Endometrial microvascular endothelial cells (primary cell): ENCODE measurements around the gene GRB14. TPM values are rescaled to one million over a fixed set of nuclear protein-coding genes. Genes with fewer than 3 reads are reported as not detected.

ENCODE experiments used
- in situ Hi-C: cut with HindIII; loops from 2 replicates; pipeline ENCODE4 v1.10.0; 2017; ENCODE audit warnings: low sequenced_read_pairs, low pct_unique_long_range_greater_than_20kb; ENCODE audit errors: inconsistent ontology term
- total RNA-seq: library from RNA; depleted of rRNA; stranded (reverse); fragments of >200 nt; gene quantifications from one replicate; pipeline ENCODE4 v1.2.3, GENCODE V29; 2015; ENCODE audit errors: inconsistent ontology term

The GRB14 gene
- total RNA-seq, 1 donor from 2014 or later, result 0.09 TPM

DNA sequence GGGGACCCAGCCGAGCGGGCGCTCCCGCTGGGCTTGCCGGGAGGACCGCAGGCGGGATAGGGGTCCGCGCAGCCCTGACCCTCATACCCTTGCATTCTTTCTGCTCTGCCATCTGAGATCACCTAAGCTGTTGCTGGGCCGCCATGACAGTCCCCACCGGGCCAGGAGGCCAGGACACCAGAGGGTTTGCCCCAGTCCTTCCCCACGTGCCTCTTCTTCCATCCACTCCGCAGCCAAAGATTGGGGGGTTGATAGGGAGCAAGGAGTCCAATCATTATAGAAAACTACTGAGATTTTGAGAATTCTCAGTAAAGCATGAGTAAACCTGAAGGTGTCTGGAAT, 453 bp upstream of the GRB14 start:
- in situ Hi-C loops, result no loop called here

DNA sequence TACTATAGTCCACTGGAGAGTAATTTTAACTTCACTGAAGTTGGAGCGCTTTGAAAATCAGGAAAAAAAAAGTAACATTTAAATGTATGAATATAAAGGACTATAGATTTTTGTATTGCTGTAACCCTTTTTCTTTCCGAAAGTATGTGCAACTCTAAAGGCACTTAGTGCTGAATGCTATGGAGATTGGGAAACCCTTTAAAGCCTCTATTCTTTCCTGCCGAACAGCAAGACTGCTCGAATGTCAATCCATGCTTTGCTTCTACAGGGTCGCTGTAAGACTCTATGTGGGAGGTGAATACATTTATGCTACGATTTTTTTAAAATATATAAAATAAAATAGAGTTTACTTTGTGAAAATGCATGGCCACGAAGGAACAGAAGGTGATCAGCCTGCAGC, 825 bp downstream of the GRB14 start:
- in situ Hi-C loops, result no loop called here

- in situ Hi-C loops, result no loop called here
Observed at GRCh38 chr2:164617466-164617865, 3.8 kb downstream of the GRB14 start.

GRCh38 chr2:164613321-164613982, 7.8 kb downstream of the GRB14 start:
- in situ Hi-C loops, result no loop called here

GRCh38 chr2:164609790-164610189, 11.5 kb downstream of the GRB14 start:
- in situ Hi-C loops, result no loop called here

DNA sequence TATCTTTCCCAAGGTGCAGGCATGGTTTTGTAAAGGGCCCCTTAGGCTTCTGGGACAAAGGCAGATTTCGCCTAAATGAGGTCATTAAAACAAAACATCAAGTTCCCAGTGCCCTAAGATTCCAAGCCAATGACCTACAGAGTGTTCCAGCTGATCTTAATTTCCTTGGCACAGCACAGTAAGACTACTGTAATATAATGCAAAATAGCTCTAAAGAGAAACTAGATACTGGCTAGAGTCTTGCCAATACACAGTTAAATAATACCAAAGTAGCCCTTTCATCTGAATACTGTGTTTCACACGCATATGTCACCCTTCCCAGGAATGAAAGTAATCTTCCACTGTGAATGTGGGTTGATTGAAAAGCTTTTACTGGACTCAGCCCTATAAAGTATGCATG, 14.7 kb downstream of the GRB14 start:
- in situ Hi-C loops, result no loop called here

DNA sequence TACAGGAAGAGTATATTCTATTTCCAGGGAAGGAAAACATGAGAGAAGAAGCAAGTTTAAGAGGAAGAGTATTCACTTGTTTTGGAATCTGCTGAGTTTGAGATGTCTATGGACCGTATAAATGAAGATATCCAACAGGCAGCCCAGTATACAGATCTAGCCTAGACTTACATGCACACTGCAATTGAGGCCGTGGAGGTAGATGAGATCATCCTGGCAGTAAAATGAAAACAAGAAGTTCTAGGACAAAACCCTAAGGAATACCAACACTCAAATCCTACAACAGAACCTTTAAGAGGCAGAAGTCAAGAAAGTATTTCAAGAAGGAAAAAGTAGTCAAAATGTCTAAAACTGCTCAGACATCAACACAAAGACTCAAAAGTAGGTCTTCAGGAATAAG, 16.0 kb downstream of the GRB14 start:
- in situ Hi-C loops, result no loop called here

- in situ Hi-C loops, result no loop called here
Observed at GRCh38 chr2:164600763-164601162, 20.5 kb downstream of the GRB14 start.

GRCh38 chr2:164599954-164600589, 21.2 kb downstream of the GRB14 start:
- in situ Hi-C loops, result no loop called here

- in situ Hi-C loops, result no loop called here
Observed at GRCh38 chr2:164597983-164598382, 23.3 kb downstream of the GRB14 start.

GRCh38 chr2:164595031-164595430, 26.3 kb downstream of the GRB14 start:
- in situ Hi-C loops, result no loop called here

- in situ Hi-C loops, result no loop called here
Observed at GRCh38 chr2:164593959-164594358, 27.3 kb downstream of the GRB14 start.

DNA sequence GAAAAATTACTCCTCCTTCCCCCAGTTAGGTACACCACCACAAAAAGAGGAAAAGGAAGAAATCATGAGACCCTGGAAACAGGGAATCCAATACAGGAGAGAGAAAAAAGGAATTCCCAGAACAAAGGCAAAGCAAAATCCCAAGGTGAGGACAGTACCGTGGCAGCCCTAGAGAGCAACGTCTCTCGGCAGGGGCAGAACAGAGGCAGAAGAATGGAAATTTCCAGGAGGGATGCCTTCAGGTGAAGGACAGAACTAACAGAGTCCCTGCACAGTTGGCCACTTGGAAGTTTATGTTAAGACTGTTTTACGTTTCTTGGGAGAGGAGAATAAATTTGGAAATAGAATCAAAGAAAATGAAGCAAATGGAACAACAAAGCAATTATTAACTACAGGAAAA, 27.7 kb downstream of the GRB14 start:
- in situ Hi-C loops, result no loop called here

GRCh38 chr2:164589522-164589921, 31.8 kb downstream of the GRB14 start:
- in situ Hi-C loops, result no loop called here

DNA sequence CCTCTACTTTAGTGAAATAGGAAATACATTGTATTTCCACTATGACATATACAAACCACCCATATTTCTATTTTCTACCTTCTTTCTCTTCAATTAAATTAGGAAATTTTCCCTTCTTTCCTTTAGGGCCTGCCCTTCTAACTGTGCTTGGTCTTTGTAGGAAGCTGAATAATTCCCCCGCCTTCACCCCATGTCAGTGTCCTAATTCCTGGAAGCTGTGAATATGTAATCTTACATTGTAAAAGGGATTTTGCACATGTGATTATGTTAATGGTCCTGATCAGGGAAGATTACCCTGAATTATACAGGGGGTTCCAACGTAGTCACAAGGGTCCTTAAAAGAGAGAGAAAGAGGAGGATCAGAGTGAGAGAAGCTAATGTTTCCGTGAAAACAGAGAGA, 40.2 kb downstream of the GRB14 start:
- in situ Hi-C loops, result no loop called here

DNA sequence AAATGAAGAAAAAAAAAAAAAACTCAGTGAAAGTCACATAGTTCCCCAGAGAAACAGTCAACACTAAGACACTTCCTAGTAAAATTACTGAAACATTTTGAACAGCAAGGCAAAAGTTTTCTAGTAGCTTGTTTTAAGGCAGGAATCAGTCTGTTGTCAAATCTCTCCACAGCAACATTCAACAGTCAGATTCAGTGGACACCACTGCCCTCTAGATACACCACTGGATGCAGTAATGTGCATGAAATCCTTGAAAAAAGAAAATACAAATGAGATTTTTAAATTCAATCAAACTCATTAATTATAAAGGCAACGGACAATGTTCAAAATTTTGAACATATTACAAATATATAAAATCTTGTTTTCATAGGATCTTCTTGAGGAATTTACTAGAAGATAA, 46.4 kb downstream of the GRB14 start:
- in situ Hi-C loops, result no loop called here

DNA sequence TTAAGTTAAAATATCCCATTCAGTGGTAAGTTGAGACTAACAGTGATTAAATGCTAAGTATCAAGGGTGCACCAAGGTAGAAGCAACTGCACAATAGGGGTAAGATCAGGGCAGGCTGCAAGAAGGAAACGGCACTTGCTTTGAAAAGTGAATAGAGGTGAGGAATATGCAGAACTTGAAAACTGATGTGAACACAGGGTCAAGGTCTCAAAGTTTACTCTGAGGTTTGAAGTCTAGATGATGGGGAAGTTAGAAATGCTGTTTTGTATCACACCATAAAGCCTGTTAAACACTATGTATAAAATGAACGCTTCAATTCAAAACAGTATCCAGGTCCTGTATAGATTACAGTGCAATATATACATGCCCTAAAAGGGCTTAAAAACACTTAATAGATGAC, 50.8 kb downstream of the GRB14 start:
- in situ Hi-C loops, result no loop called here

GRCh38 chr2:164569378-164569777, 51.9 kb downstream of the GRB14 start:
- in situ Hi-C loops, result no loop called here

- in situ Hi-C loops, result no loop called here
Observed at GRCh38 chr2:164568317-164568716, 53.0 kb downstream of the GRB14 start.

- in situ Hi-C loops, result no loop called here
Observed at GRCh38 chr2:164567335-164567989, 53.8 kb downstream of the GRB14 start.
